ENCODE measurements around the gene UGT1A4. TPM values are rescaled to one million over a fixed set of nuclear protein-coding genes. Genes with fewer than 3 reads are reported as not detected.

Gene UGT1A4
- polyA plus RNA-seq, 3 donors, result not detected

- Histone ChIP-seq H3K79me2 (ENCODE audit: insufficient read depth, low read length) (no peaks in the 10 kb centered on the region), H3K4me1 (ENCODE audit: control insufficient read depth in 1 of 2, insufficient read depth in 2 of 2, low read length in 2 of 2) (no peaks in the 10 kb centered on the region), H2AFZ (ENCODE audit: insufficient read depth, low read depth, low read length, poor library complexity, severe bottlenecking) (no peak overlapping the region), H3K27me3 (ENCODE audit: control insufficient read depth in 2 of 2, insufficient read depth in 2 of 2, low read length in 2 of 2) (no peaks in the 10 kb centered on the region), H4K20me1 (ENCODE audit: insufficient read depth, low read length) (no peaks in the 10 kb centered on the region), H3K36me3 (replicated peaks in 1 of 2; ENCODE audit: control insufficient read depth in 1 of 2, insufficient read depth in 2 of 2, low read length in 2 of 2) (no peaks in the 10 kb centered on the region), H3K4me2 (replicated peaks; ENCODE audit: extremely low read depth, low read length, poor library complexity, severe bottlenecking) (no peak overlapping the region), H3K9ac (ENCODE audit: insufficient read depth, low read length, poor library complexity, severe bottlenecking) (no peak overlapping the region), H3K4me3 (replicated peaks in 1 of 3; ENCODE audit: low read depth in 2 of 3, low read length in 3 of 3) (no peak overlapping the region), H3K9me3 (replicated peaks in 1 of 2; ENCODE audit: control insufficient read depth in 1 of 2, insufficient read depth in 1 of 2, low read length in 2 of 2) (no peaks in the 10 kb centered on the region), H3K27ac (ENCODE audit: low read depth in 1 of 2, low read length in 2 of 2) (no peak overlapping the region)
- peaks cover 0 to 4% (median 1%) of the 10 kb centered on the region in 7 donors for H3K9me3 Mint-ChIP-seq
- H3K36me3 Mint-ChIP-seq, result no peaks in the 10 kb centered on the region
- no peak overlapping the region for H3K27ac Mint-ChIP-seq
- no peak overlapping the region for H3K4me3 Mint-ChIP-seq
- no peaks in the 10 kb centered on the region for H3K4me1 Mint-ChIP-seq
- H3K27me3 Mint-ChIP-seq (ENCODE audit: low read depth in 3 of 3), result peaks cover 3 to 9% (median 8%) of the 10 kb centered on the region in 3 donors
- intact Hi-C loops (cut with micrococcal nuclease), result no loop called here
- 70% methylated on average over 4 of the region's 8 CpGs for WGBS (ENCODE audit: insufficient coverage)
- TF ChIP-seq CTCF (IDR thresholded peaks at IDR 0.05), result no peak
- DNase-seq, result no peak
These were observed 85.5 kb downstream of the UGT1A4 start for GRCh38 chr2:233803994-233804393.

GRCh38 chr2:233807215-233807865 lies 88.8 kb downstream of the UGT1A4 start:
- peaks cover 3 to 5% (median 5%) of the 10 kb centered on the region in 3 donors for H3K27me3 Mint-ChIP-seq (ENCODE audit: low read depth in 3 of 3)
- no peak for TF ChIP-seq CTCF (IDR thresholded peaks at IDR 0.05)
- no peak overlapping the region for H3K4me2 ChIP-seq (replicated peaks; ENCODE audit: extremely low read depth, low read length, poor library complexity, severe bottlenecking)
- no peak overlapping the region for H3K4me3 Mint-ChIP-seq
- H3K4me1 ChIP-seq (ENCODE audit: control insufficient read depth in 1 of 2, insufficient read depth in 2 of 2, low read length in 2 of 2), result no peaks in the 10 kb centered on the region
- no peaks in the 10 kb centered on the region for H3K36me3 Mint-ChIP-seq
- no peak overlapping the region for H3K4me3 ChIP-seq (replicated peaks in 1 of 3; ENCODE audit: low read depth in 2 of 3, low read length in 3 of 3)
- H3K27me3 ChIP-seq (ENCODE audit: control insufficient read depth in 2 of 2, insufficient read depth in 2 of 2, low read length in 2 of 2), result no peaks in the 10 kb centered on the region
- no peaks in the 10 kb centered on the region for H3K79me2 ChIP-seq (ENCODE audit: insufficient read depth, low read length)
- H3K27ac ChIP-seq (ENCODE audit: low read depth in 1 of 2, low read length in 2 of 2), result no peak overlapping the region
- no peak overlapping the region for H3K27ac Mint-ChIP-seq
- DNase-seq, result no peak
- intact Hi-C loops (cut with micrococcal nuclease), result no loop called here
- 81% methylated on average over 5 of the region's 12 CpGs for WGBS (ENCODE audit: insufficient coverage)
- H3K9me3 Mint-ChIP-seq, result peaks cover 0 to 5% (median 2%) of the 10 kb centered on the region in 7 donors
- H3K4me1 Mint-ChIP-seq, result no peaks in the 10 kb centered on the region
- H3K36me3 ChIP-seq (replicated peaks in 1 of 2; ENCODE audit: control insufficient read depth in 1 of 2, insufficient read depth in 2 of 2, low read length in 2 of 2), result no peaks in the 10 kb centered on the region
- no peak overlapping the region for H3K9ac ChIP-seq (ENCODE audit: insufficient read depth, low read length, poor library complexity, severe bottlenecking)
- H4K20me1 ChIP-seq (ENCODE audit: insufficient read depth, low read length), result no peaks in the 10 kb centered on the region
- H3K9me3 ChIP-seq (replicated peaks in 1 of 2; ENCODE audit: control insufficient read depth in 1 of 2, insufficient read depth in 1 of 2, low read length in 2 of 2), result no peaks in the 10 kb centered on the region
- no peak overlapping the region for H2AFZ ChIP-seq (ENCODE audit: insufficient read depth, low read depth, low read length, poor library complexity, severe bottlenecking)

All from CD14-positive monocyte (primary cell).